Measurements from ENCODE around the gene PPP4R1. TPM values are rescaled to one million over a fixed set of nuclear protein-coding genes. Genes with fewer than 3 reads are reported as not detected.

Gene PPP4R1, protein sequence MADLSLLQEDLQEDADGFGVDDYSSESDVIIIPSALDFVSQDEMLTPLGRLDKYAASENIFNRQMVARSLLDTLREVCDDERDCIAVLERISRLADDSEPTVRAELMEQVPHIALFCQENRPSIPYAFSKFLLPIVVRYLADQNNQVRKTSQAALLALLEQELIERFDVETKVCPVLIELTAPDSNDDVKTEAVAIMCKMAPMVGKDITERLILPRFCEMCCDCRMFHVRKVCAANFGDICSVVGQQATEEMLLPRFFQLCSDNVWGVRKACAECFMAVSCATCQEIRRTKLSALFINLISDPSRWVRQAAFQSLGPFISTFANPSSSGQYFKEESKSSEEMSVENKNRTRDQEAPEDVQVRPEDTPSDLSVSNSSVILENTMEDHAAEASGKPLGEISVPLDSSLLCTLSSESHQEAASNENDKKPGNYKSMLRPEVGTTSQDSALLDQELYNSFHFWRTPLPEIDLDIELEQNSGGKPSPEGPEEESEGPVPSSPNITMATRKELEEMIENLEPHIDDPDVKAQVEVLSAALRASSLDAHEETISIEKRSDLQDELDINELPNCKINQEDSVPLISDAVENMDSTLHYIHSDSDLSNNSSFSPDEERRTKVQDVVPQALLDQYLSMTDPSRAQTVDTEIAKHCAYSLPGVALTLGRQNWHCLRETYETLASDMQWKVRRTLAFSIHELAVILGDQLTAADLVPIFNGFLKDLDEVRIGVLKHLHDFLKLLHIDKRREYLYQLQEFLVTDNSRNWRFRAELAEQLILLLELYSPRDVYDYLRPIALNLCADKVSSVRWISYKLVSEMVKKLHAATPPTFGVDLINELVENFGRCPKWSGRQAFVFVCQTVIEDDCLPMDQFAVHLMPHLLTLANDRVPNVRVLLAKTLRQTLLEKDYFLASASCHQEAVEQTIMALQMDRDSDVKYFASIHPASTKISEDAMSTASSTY
- polyA plus RNA-seq = 200 to 221 TPM (median 209 TPM) in 3 replicates
- polyA plus RNA-seq (2011; ENCODE audit: low read depth) = 101 TPM
- polyA plus RNA-seq (2011; cell fraction: cytosol; rRNA removed) = 119 and 143 TPM in 2 replicates
- polyA plus RNA-seq (2011; cell fraction: nucleus; rRNA removed) = 275 and 293 TPM in 2 replicates
- 83.8 and 102 TPM in 2 replicates for polyA plus RNA-seq (2012; ENCODE audit: low replicate concordance)
- polyA minus RNA-seq = 216 to 410 TPM (median 387 TPM) in 3 replicates
- polyA minus RNA-seq (2011; cell fraction: cytosol; rRNA and poly(A)+ RNA removed) = 124 TPM
- polyA minus RNA-seq (2011; cell fraction: nucleus; rRNA and poly(A)+ RNA removed) = 142 and 262 TPM in 2 replicates

DNA sequence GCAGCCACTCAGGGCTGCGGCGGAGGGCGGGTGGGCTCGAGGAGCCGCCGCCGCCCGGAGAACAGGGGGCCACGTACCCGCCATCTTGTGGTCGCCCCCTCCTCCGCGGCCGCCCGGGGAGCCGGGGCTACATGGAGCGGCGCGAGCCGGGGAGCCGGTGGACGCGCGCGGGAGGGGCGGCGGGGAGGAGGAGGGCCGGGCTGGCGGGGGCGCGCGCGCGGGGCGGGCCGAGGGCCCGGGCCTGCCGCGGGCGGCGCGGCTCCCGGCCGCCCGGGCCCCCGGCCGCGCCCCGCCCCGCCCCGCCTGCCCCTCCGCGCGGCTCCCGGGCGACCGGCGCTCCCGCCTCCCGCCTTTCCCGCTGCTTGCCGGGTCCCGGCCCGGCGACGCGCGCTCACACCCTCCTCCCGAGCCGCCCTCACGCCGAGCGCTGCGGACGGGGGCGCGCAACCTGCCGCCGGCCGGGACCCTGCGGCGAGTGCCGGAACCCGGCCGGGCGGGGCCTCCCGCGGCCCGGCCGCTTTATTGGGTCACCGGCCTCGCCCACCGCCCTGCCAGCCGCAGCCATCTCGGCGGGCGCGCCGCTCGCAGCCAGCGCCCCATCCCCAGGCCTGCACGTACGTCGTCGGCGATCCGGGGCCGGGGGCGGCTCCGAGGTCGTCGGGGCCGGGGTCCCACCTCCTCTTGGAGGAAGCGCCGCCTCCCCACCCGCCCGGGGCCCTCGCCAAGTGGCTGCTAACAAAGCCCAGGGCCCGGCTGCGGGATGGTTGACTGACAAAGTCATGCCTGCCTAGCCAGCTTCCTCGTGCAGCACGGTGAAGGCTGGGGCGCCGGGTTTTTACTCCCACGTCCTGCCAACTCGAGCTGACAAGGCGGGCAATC, at the start of gene PPP4R1:
PPP4R1 (minus strand) TSS at position 159 of the 879 bp plus-strand sequence; CDS start at position 84, 75 bp downstream.
- DNase-seq (ENCODE audit: low read depth, low spot score) (no peak), FAIRE-seq (no peak)
- no peak for TF ChIP-seq EZH2 (IDR thresholded peaks at IDR 0.05; ENCODE audit: low read length)
- TF ChIP-seq CTCF (optimal IDR thresholded peaks at IDR 0.05 in 1 of 3, IDR thresholded peaks at IDR 0.05 in 1 of 3, conservative IDR thresholded peaks at IDR 0.05 in 1 of 3; ENCODE audit: extremely low read depth in 1 of 3, insufficient read depth in 2 of 3, low read length in 3 of 3) = no peak
- Histone ChIP-seq H3K27me3 (ENCODE audit: control insufficient read depth, extremely low read depth, insufficient read depth, low read length) (no peaks in the 10 kb centered on the region), H3K79me2 (ENCODE audit: control insufficient read depth, insufficient read depth, low read length) (peaks cover 51% of the 10 kb centered on the region), H3K27ac (ENCODE audit: control insufficient read depth, insufficient read depth, low read length) (peak within 1 kb of the TSS; percentile 97), H4K20me1 (ENCODE audit: control insufficient read depth, extremely low read depth, insufficient read depth, low read length) (peaks cover 6% of the 10 kb centered on the region), H3K36me3 (ENCODE audit: control insufficient read depth in 2 of 2, extremely low read depth in 1 of 2, insufficient read depth in 2 of 2, low read length in 2 of 2) (peaks cover 5 to 14% of the 10 kb centered on the region in 2 experiments), H3K9ac (ENCODE audit: control insufficient read depth, extremely low read depth, insufficient read depth, low read length) (peak within 1 kb of the TSS; percentile 97), H3K4me2 (ENCODE audit: control insufficient read depth, extremely low read depth, insufficient read depth, low read depth, low read length) (peak within 1 kb of the TSS; percentile 98), H3K4me1 (ENCODE audit: control insufficient read depth, extremely low read depth, insufficient read depth, low read length) (peaks cover 54% of the 10 kb centered on the region), H2AFZ (ENCODE audit: control insufficient read depth, low read length) (no peak within 1 kb of the TSS), H3K9me1 (ENCODE audit: control insufficient read depth, extremely low read depth, insufficient read depth, low read length) (no peaks in the 10 kb centered on the region), H3K4me3 (ENCODE audit: control insufficient read depth in 2 of 3, extremely low read depth in 1 of 3, insufficient read depth in 2 of 3, low read depth in 1 of 3, low read length in 3 of 3) (peak within 1 kb of the TSS; percentile 83 to 98 (median 87)), H3K9me3 (ENCODE audit: control insufficient read depth, low read depth, low read length) (no peaks in the 10 kb centered on the region)
- dilution Hi-C loops (cut with MboI; ENCODE audit: extremely low pct_ligation_motif_present, low sequenced_read_pairs) = no loop called here

DNA sequence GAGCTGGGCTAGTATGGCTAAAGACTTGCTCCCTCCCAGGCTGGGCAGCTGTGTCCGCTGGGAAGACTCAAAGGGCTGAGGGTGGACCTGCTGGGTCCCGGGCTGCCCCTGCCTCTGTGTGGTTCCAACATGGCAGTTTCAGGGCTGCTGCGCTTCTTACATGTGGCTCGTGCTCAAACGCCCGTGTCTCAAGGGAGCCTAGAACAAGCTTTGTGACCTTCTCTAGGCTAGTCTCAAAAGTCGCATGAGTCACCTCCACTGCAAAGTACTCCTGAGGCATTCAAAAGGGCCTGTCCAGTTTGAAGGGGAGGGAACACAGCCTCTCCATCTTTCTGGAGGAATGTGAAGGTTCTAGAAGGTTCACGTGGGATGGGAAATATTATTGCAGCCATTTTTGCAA, 49.0 kb upstream of the PPP4R1 start:
- peaks cover 9% of the 10 kb centered on the region for H3K4me1 ChIP-seq (ENCODE audit: control insufficient read depth, extremely low read depth, insufficient read depth, low read length)
- no peaks in the 10 kb centered on the region for H3K36me3 ChIP-seq (ENCODE audit: control insufficient read depth in 2 of 2, extremely low read depth in 1 of 2, insufficient read depth in 2 of 2, low read length in 2 of 2)
- H3K9ac ChIP-seq (ENCODE audit: control insufficient read depth, extremely low read depth, insufficient read depth, low read length) = no peak overlapping the region
- H3K9me3 ChIP-seq (ENCODE audit: control insufficient read depth, low read depth, low read length) = no peaks in the 10 kb centered on the region
- no peak overlapping the region for H3K27ac ChIP-seq (ENCODE audit: control insufficient read depth, insufficient read depth, low read length)
- no peaks in the 10 kb centered on the region for H3K79me2 ChIP-seq (ENCODE audit: control insufficient read depth, insufficient read depth, low read length)
- no peaks in the 10 kb centered on the region for H4K20me1 ChIP-seq (ENCODE audit: control insufficient read depth, extremely low read depth, insufficient read depth, low read length)
- DNase-seq (ENCODE audit: low read depth, low spot score) (no peak), FAIRE-seq (no peak)
- H3K4me3 ChIP-seq (ENCODE audit: control insufficient read depth in 2 of 3, extremely low read depth in 1 of 3, insufficient read depth in 2 of 3, low read depth in 1 of 3, low read length in 3 of 3) = no peak overlapping the region
- no peak overlapping the region for H2AFZ ChIP-seq (ENCODE audit: control insufficient read depth, low read length)
- H3K9me1 ChIP-seq (ENCODE audit: control insufficient read depth, extremely low read depth, insufficient read depth, low read length) = no peaks in the 10 kb centered on the region
- H3K27me3 ChIP-seq (ENCODE audit: control insufficient read depth, extremely low read depth, insufficient read depth, low read length) = no peaks in the 10 kb centered on the region
- TF ChIP-seq CTCF (optimal IDR thresholded peaks at IDR 0.05 in 1 of 3, IDR thresholded peaks at IDR 0.05 in 1 of 3, conservative IDR thresholded peaks at IDR 0.05 in 1 of 3; ENCODE audit: extremely low read depth in 1 of 3, insufficient read depth in 2 of 3, low read length in 3 of 3) (no peak), EZH2 (IDR thresholded peaks at IDR 0.05; ENCODE audit: low read length) (no peak)
- dilution Hi-C loops (cut with MboI; ENCODE audit: extremely low pct_ligation_motif_present, low sequenced_read_pairs) = no loop called here
- H3K4me2 ChIP-seq (ENCODE audit: control insufficient read depth, extremely low read depth, insufficient read depth, low read depth, low read length) = no peak overlapping the region

Data from keratinocyte (primary cell).